NCI-H2227 treated with DMSO at 0.1 percent for 48 hours (cell line): ENCODE data around the gene NELL1.
"Not testable (repeated sequence)": the region's sequence is repeated elsewhere in the genome, so short reads cannot be mapped to it uniquely, and the experiment has no call there.

Source experiments
- DNase-seq: peaks from one replicate; lab custom pipeline; 2025; lab: John Stamatoyannopoulos, UW

The NELL1 gene

GRCh38 chr11:21205205-21205604 lies 535.8 kb downstream of the NELL1 start:
- DNase-seq, result no peak

GRCh38 chr11:21225860-21226259 lies 556.5 kb downstream of the NELL1 start:
- no peak for DNase-seq

DNA sequence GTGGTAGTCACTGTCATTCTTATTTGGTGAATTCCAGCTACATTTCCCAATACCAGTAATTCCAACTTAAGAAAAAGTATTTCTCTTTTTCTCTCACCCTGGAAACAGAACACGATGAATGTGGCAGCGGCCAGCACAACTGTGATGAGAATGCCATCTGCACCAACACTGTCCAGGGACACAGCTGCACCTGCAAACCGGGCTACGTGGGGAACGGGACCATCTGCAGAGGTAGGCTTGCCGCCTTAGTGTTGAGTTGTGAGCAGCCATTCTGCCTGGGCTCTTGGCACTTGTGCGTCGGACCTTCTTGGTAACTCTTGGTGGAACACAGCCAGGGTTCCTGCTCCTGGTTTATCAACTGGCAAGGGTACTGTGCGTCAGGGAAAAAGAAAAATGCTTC lies 559.8 kb downstream of the NELL1 start:
- DNase-seq, result no peak

- no peak for DNase-seq
Measured at GRCh38 chr11:21250196-21250595, 580.8 kb downstream of the NELL1 start.

- no peak for DNase-seq
Measured at GRCh38 chr11:21254055-21254454, 584.7 kb downstream of the NELL1 start.

DNA sequence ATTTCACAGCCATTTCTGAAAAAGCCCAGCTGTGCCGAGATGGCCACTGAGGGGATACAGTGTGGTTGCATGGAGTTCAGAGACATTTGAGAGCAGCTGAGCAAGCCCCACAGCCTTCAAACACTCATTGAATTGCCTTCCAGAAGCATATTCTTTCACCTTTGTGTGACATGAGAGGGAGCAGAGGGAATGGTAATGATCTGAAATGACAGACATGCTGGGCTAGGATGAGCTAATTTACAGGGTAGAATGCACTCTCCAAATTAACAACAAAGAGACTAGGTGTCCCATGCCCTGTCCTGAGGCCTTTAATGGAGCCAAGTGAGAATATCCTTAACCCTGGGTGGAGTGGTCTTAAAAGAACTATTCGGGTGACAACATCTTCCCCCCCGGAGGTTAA lies 585.4 kb downstream of the NELL1 start:
- no peak for DNase-seq

GRCh38 chr11:21257461-21257860 lies 588.1 kb downstream of the NELL1 start:
- DNase-seq, result no peak

GRCh38 chr11:21258414-21258813 lies 589.0 kb downstream of the NELL1 start:
- no peak for DNase-seq

DNA sequence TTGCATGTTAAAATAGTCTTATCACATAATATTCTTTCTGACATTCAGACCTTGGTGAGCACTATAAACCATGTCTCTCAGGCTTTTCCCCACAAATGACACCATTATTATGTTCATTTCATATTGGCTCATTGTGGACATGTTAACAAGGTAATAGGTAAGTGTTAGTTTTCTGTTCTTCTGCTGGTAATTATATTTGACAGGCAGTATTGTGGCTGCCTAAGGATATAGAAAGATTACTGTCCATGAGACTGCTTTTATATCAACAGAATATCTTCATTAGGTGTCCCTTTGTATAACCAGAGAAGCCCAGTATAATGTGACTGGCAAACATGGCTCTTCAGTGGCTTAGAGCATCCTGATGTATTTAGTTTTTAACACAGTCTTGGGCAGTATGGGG lies 590.7 kb downstream of the NELL1 start:
- no peak for DNase-seq

DNA sequence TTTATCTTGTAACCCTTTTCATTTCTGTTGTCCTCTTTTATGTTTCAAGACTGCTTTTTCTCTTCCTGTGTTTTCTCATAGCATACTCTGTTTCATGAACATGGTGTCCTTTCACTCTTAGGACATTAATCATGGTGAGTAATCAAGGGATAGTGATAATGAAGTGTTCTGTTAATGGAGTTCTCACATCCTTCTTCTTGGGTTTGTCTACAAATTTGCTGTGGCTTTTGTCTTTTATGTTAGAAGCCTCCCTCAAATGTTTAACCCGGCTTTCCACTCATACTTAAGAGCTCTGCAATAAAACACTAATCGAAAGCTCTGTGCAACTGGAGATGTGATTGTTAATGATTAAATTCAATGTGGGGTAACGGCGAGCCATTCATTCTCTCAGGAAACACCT lies 593.6 kb downstream of the NELL1 start:
- DNase-seq, result no peak

- no peak for DNase-seq
Measured at GRCh38 chr11:21264125-21264524, 594.7 kb downstream of the NELL1 start.

DNA sequence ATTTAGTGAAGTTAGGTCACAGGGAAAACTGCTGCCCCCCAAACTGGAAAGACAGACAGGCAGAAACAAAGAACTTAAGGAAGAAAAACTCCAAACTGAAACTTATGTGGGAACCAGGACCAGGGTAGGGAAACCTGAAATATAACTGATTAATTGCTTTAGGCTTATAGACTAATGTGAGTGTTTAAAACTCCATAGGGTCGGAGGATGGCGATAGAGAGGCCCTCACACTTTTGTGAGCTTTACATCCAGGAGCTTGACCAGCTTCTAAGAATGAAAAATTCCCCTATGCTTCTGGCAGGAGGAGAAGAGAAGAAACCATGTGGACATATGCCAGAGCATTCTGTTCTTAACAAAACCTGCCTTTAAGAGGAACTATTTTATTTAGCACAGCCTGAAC lies 598.6 kb downstream of the NELL1 start:
- DNase-seq, result no peak

GRCh38 chr11:21272139-21272538 lies 602.8 kb downstream of the NELL1 start:
- not testable (repeated sequence) for DNase-seq

- no peak for DNase-seq
Measured at GRCh38 chr11:21278840-21279239, 609.5 kb downstream of the NELL1 start.

GRCh38 chr11:21285104-21285503 lies 615.7 kb downstream of the NELL1 start:
- DNase-seq, result no peak

DNA sequence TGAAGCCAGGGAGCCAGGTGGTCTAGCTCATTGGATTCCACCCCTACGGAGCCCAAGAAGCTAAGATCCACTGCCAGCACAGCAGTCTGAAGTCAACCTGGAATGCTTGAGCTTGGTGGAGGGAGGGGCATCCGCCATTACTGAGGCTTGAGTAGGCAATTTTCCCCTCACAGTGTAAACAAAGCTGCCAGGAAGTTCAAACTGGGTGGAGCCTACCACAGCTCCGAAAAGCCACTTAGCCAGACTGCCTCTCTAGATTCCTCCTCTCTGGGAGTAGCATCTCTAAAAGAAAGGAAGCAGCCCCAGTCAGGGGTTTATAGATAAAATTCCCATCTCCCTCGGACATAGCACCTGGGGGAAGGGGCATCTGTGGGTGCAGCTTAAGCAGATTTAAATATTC lies 620.3 kb downstream of the NELL1 start:
- peak; percentile 47 for DNase-seq

DNA sequence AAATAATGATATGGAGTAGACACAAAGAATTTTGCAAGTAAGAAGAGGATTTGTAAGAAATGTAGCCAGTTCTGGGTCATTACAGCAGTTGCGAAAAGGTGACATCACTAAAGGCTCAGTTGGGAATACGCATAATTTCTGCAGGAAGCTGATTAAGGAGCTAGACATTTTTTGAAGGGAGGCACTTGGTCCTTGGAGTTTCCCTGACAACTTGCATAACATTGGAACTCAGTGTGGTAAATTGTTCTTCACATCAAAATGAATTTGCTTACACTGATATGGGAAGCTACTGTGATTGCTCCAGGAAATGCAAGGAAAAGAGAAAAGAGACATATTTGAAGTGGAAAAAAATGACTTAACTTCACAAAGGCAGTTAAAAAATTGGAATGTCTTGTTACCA lies 626.1 kb downstream of the NELL1 start:
- no peak for DNase-seq

- no peak for DNase-seq
Measured at GRCh38 chr11:21301981-21302380, 632.6 kb downstream of the NELL1 start.

- no peak for DNase-seq
Measured at GRCh38 chr11:21306739-21307358, 637.5 kb downstream of the NELL1 start.

GRCh38 chr11:21307874-21308273 lies 638.5 kb downstream of the NELL1 start:
- DNase-seq, result no peak

DNA sequence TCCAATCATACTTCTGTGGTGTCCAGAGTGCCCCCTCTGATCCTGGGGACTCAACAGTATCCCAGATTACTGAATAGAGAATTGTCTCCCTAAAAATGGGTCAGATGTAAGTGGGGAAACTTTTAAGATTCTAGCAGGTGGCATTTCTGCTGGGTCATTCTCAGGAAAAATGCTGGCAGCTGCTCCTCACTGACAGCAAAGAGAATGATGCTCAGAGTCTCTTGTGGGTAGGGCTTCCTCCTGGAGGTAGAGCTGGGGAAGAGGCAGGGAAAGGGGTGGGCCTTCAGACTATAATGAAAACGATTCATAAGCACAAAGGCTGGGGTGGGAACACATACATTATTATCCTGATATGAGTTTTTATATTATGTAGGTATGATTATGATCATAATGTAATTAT lies 647.2 kb downstream of the NELL1 start:
- no peak for DNase-seq

DNA sequence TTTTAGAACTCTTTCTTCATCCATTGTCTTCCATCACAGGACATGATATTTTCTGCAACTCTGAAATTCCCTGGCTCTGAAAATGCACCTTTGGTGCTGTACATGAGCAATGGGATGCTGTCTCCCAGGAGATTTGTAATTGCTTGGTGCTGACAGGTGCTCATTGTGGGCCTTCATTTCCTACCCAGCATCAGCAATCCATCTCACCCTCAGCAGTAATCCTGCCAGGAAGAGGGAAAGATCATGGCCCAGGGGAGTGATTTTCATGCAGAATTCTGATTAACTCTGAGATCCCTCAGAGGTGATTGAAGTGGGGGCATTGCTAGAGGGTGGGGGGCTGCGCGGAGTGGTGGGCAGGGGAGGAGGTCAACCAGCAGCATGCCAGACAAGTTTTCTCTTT lies 651.7 kb downstream of the NELL1 start:
- peak; percentile 24 for DNase-seq

DNA sequence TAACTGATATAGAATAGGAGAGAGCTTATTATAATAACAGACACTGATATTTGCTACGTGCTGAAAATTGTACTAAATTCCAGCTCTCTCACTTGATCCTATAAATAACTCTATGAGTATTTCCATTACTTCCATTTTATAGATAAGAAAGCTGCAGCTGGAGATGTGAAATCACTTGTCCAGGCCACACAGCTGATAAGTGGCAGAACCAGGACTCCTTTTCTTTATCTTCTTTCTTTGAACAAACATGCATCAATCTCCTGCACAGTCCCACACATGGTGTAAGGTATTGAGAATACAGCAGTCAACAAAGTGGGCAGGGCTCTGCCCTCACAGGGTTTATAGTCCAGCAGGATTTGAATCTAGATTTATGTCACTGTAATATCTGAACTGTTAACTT lies 652.1 kb downstream of the NELL1 start:
- DNase-seq, result no peak

- no peak for DNase-seq
Measured at GRCh38 chr11:21323617-21324016, 654.2 kb downstream of the NELL1 start.

- DNase-seq, result no peak
Measured at GRCh38 chr11:21343204-21343603, 673.8 kb downstream of the NELL1 start.
